ENCODE data around the gene MSANTD3.

DNA sequence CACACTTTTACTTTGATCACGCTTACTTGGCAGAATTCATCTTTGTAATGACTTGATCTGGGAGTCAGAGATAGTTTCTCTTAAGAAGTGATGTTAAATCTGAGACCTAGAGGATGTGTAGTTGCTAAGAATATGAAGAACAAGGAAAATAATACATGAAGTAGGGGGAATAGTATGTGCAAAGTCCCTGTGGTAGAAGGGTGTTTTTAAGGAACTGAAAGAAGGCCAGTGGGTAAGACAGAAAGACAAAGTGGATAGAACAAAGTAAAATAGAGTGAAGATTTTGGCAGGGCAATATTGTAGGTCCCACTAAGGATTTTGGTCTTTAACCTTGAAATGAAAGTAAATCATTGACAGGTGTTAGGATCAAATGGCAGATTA, 17.8 kb upstream of the MSANTD3 start:
- TF ChIP-seq, protein P1, sequence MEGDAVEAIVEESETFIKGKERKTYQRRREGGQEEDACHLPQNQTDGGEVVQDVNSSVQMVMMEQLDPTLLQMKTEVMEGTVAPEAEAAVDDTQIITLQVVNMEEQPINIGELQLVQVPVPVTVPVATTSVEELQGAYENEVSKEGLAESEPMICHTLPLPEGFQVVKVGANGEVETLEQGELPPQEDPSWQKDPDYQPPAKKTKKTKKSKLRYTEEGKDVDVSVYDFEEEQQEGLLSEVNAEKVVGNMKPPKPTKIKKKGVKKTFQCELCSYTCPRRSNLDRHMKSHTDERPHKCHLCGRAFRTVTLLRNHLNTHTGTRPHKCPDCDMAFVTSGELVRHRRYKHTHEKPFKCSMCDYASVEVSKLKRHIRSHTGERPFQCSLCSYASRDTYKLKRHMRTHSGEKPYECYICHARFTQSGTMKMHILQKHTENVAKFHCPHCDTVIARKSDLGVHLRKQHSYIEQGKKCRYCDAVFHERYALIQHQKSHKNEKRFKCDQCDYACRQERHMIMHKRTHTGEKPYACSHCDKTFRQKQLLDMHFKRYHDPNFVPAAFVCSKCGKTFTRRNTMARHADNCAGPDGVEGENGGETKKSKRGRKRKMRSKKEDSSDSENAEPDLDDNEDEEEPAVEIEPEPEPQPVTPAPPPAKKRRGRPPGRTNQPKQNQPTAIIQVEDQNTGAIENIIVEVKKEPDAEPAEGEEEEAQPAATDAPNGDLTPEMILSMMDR (IDR thresholded peaks at IDR 0.05), result no peak
- no peak for TF ChIP-seq POLR2A (IDR thresholded peaks at IDR 0.05)
